BLaER1 (cell line): ENCODE results near the gene ZNF490.
"Not testable (repeated sequence)": the region's sequence is repeated elsewhere in the genome, so short reads cannot be mapped to it uniquely, and the experiment has no call there.

Source experiments
- H3K27ac ChIP-seq: shearing (Covaris generic); formaldehyde crosslinking; 2 replicates; pipeline ENCODE4 v1.8.1; 2022
- H3K27me3 ChIP-seq: shearing (Covaris generic); formaldehyde crosslinking; 2 replicates; pipeline ENCODE4 v1.8.1; 2022
- H3K36me3 ChIP-seq: shearing (Covaris generic); formaldehyde crosslinking; 2 replicates; pipeline ENCODE4 v1.8.1; 2022
- H3K4me1 ChIP-seq: shearing (Covaris generic); formaldehyde crosslinking; 2 replicates; pipeline ENCODE4 v1.8.1; 2022
- H3K4me2 ChIP-seq: shearing (Covaris generic); formaldehyde crosslinking; 2 replicates; pipeline ENCODE4 v1.8.1; 2022
- H3K4me3 ChIP-seq: shearing (Covaris generic); formaldehyde crosslinking; 2 replicates; pipeline ENCODE4 v1.8.1; 2022
- H3K9ac ChIP-seq: shearing (Covaris generic); formaldehyde crosslinking; 2 replicates; pipeline ENCODE4 v1.8.1; 2022
- H3K9me3 ChIP-seq: shearing (Covaris generic); formaldehyde crosslinking; 2 replicates; pipeline ENCODE4 v1.8.1; 2022
- H4K20me1 ChIP-seq: shearing (Covaris generic); formaldehyde crosslinking; 2 replicates; pipeline ENCODE4 v1.8.1; 2022
- Cebpa-rat ChIP-seq: shearing (Covaris generic); IDR thresholded peaks from 2 replicates; pipeline ENCODE4 v1.8.1; 2022

Gene ZNF490

DNA sequence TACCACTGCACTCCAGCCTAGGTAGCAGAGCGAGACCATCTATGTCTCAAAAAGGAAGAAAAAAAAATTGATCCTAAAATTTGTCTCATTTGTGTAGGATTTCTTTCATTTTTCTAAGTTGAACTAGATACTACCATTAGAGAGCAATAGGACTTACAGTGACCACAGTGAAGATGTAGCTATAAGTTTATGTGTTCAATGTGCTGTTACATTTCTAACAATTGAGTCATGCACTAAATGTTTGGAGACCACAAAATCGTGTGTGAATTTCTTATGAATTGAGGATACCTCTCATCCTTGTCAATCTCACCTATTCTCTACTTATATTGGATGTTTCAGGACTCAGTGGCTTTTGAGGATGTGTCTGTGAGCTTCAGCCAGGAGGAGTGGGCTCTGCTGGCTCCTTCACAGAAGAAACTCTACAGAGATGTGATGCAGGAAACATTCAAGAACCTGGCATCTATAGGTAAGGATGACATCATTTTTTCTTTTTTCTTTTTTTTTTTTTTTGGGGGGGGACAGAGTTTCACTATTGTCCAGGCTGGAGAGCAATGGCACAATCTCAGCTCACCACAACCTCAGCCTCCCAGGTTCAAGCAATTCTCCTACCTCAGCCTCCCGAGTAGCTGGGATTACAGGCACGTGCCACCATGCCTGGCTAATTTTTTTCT lies 12.9 kb upstream of the ZNF490 start:
- Histone ChIP-seq H3K9ac (no peak overlapping the region), H3K9me3 (peaks cover 48% of the 10 kb centered on the region), H4K20me1 (peaks cover 36% of the 10 kb centered on the region), H3K4me1 (no peaks in the 10 kb centered on the region; the same call in 1 of the 2 replicates), H3K4me2 (no peak overlapping the region), H3K4me3 (no peak overlapping the region), H3K36me3 (peaks cover 81% of the 10 kb centered on the region), H3K27me3 (no peaks in the 10 kb centered on the region), H3K27ac (no peak overlapping the region)
- TF ChIP-seq Cebpa-rat = no peak

DNA sequence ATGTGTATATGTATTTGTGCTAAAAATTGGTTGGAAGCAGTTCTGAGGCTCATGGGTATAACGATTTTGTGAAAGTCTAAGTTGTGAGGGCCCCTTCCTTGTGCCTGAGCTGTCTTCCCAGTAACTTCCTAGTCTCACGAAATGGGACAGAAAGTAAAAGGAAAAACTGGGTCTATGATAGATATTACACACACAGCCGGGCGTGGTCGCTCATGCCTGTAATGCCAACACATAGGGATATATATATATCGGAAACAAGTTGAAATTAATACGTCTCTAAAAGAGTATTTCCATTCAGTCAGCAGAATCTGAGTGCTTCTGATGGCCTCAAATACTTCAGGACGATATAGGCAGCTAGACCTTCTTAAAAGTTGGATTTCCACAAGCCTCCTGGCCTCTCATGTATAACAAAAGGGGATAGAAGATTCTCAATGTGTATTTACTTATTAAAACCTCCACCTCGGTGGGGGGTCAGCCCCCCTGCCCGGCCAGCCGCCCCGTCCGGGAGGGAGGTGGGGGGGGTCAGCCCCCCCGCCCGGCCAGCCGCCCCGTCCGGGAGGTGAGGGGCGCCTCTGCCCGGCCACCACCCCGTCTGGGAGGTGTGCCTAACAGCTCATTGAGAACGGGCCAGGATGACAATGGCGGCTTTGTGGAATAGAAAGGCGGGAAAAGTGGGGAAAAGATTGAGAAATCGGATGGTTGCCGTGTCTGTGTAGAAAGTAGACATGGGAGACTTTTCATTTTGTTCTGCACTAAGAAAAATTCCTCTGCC lies 10.8 kb upstream of the ZNF490 start:
- H3K9ac ChIP-seq, H3K27me3 ChIP-seq, H3K4me2 ChIP-seq, H3K27ac ChIP-seq, H3K4me3 ChIP-seq, H3K4me1 ChIP-seq: not testable (repeated sequence)
- Histone ChIP-seq H4K20me1 (peaks cover 57% of the 10 kb centered on the region), H3K9me3 (peaks cover 27% of the 10 kb centered on the region), H3K36me3 (peaks cover 73% of the 10 kb centered on the region)

DNA sequence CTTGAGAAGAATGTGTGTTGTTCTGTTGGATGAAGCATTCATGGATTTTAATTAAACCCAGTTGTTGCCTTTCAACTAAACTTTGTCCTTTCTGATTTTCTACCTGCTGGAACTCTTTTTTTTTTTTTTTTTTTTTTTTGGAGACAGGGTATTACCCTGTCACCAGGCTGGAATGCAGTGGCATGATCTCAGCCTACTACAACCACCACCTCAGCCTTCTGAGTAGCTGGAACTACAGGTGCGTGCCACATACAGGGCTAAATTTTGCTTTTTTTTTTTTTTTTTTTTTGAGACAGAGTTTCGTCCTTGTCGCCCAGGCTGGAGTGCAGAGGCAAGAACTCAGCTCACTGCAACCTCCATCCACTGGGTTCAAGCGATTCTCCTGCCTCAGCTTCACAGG lies 7.0 kb upstream of the ZNF490 start:
- Histone ChIP-seq H3K36me3 (peaks cover 56% of the 10 kb centered on the region), H3K27ac (no peak overlapping the region), H3K4me1 (peaks cover 29% of the 10 kb centered on the region), H3K9ac (no peak overlapping the region), H3K9me3 (peaks cover 11% of the 10 kb centered on the region; the same call in 1 of the 2 replicates), H3K27me3 (no peaks in the 10 kb centered on the region), H3K4me2 (no peak overlapping the region), H4K20me1 (peaks cover 92% of the 10 kb centered on the region), H3K4me3 (no peak overlapping the region)
- TF ChIP-seq Cebpa-rat = no peak

DNA sequence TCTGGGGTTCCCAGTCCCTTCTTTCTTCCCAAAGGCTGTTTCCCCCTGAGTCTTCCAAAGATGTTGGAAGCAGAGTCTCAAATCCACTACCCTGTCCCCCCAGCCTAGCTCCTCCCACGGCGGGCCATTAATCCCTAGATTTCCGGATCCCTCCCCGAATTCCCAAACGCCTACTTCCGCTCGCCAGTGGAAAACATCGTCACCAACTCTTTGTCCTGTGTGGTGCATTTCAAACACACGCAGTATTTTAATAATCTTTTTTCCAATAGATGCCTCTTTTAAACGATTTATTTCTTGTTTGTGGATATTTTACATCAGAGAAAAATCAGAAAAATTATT lies 717 bp upstream of the ZNF490 start:
- Histone ChIP-seq H4K20me1 (peaks cover 55% of the 10 kb centered on the region), H3K36me3 (peaks cover 45% of the 10 kb centered on the region), H3K4me2 (peak overlapping the region; percentile 98), H3K27me3 (no peaks in the 10 kb centered on the region), H3K9me3 (no peaks in the 10 kb centered on the region), H3K9ac (peak overlapping the region; percentile 93), H3K27ac (peak overlapping the region; percentile 90), H3K4me1 (peaks cover 50% of the 10 kb centered on the region), H3K4me3 (peak overlapping the region; percentile 99)
- TF ChIP-seq Cebpa-rat = no peak

DNA sequence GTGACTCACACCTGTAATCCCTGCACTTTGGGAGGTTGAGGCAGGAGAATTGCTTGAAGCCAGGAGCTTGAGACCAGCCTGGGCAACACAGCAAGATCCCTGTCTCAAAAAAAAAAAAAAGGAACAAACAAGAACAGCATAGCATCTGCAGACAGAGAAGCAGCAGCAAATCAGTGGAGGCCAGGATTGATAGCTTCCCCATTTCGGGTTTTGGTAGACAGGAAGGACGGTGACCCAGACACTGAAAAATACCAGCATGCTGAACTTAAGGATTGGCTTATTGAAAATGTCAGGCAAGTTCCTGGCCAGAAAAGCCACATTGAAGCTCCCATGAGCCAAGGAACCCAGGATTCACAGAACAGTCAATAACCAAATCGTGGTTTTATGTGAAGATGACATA lies 3.0 kb downstream of the ZNF490 start:
- Histone ChIP-seq H4K20me1 (peaks cover 26% of the 10 kb centered on the region), H3K9ac (no peak overlapping the region), H3K4me2 (no peak overlapping the region), H3K27me3 (no peaks in the 10 kb centered on the region), H3K27ac (no peak overlapping the region), H3K4me1 (peaks cover 37% of the 10 kb centered on the region), H3K9me3 (no peaks in the 10 kb centered on the region), H3K36me3 (peaks cover 60% of the 10 kb centered on the region), H3K4me3 (no peak overlapping the region)
- no peak for TF ChIP-seq Cebpa-rat

DNA sequence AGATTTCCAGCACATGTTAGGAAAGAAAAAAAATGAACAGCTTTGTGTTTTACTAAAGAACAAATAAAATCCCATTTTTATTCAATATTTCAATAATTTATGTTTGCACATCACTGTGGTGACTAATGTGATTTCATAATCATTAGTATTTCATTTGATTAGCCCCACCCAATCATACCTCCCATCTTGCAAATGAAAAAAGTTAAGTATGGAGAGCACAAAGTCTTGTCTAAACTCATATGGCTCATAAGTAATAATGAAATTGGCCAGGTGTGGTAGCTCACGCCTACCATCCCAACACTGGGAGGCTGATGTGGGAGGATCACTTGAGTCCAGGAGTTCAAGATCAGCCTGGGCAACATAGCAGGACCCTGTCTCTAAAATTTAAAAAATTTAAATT lies 3.8 kb downstream of the ZNF490 start:
- no peak overlapping the region for H3K27ac ChIP-seq
- H3K36me3 ChIP-seq = peaks cover 67% of the 10 kb centered on the region
- H3K9me3 ChIP-seq = no peaks in the 10 kb centered on the region
- H3K9ac ChIP-seq = no peak overlapping the region
- no peak for TF ChIP-seq Cebpa-rat
- peaks cover 20% of the 10 kb centered on the region for H4K20me1 ChIP-seq
- no peak overlapping the region for H3K4me2 ChIP-seq
- peaks cover 28% of the 10 kb centered on the region for H3K4me1 ChIP-seq
- no peaks in the 10 kb centered on the region for H3K27me3 ChIP-seq
- no peak overlapping the region for H3K4me3 ChIP-seq

DNA sequence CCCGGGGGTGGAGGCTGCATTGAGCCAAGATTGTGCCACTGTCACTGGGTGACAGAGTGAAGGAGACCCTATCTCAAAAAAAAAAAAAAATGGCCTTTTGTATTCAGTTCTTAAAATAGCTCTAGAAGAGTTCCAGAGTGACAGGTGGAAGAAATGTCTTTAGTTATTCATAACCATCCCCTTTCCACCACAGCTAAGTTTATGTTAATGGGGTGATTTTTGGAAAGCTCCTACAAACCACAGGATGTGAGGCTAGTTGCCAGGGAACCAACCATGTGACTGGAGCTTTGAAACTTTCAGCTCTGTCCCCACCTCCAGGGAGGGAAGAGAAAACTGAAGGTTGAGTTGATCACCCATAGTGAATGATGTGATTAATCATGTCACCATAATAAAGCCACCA lies 6.9 kb downstream of the ZNF490 start:
- Histone ChIP-seq H3K9me3 (no peaks in the 10 kb centered on the region), H4K20me1 (0 out of 2 replicates have a peak, but pooled peaks cover 10% of the 10 kb centered on the region), H3K27me3 (no peaks in the 10 kb centered on the region), H3K36me3 (peaks cover 81% of the 10 kb centered on the region), H3K4me1 (peaks cover 12% of the 10 kb centered on the region), H3K9ac (no peak overlapping the region), H3K4me2 (peak overlapping the region; percentile 44), H3K27ac (no peak overlapping the region), H3K4me3 (no peak overlapping the region)
- no peak for TF ChIP-seq Cebpa-rat

DNA sequence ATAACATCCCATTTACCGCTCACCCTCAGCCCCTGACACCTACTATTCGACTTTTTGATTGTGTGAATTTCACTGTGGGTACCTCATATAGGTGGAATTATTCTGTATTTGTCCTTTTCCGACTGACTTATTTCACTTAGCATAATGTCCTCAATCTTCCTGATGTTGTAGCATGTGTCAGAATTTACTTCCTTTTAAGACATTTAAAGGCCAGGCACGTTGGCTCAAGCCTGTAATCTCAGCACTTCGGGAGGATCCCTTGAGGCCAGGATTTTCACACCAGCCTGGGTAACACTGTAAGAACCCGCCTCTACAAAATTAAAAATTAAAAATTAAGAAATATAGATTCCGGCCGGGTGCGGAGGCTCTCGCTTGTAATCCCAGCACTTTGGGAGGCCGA lies 13.0 kb downstream of the ZNF490 start:
- Histone ChIP-seq H3K9me3 (no peaks in the 10 kb centered on the region), H3K4me1 (no peaks in the 10 kb centered on the region), H3K4me3 (no peak overlapping the region), H4K20me1 (0 out of 2 replicates have a peak, but pooled peaks cover 1% of the 10 kb centered on the region), H3K9ac (no peak overlapping the region), H3K27ac (no peak overlapping the region), H3K4me2 (no peak overlapping the region), H3K27me3 (no peaks in the 10 kb centered on the region), H3K36me3 (peaks cover 63% of the 10 kb centered on the region)
- no peak for TF ChIP-seq Cebpa-rat

DNA sequence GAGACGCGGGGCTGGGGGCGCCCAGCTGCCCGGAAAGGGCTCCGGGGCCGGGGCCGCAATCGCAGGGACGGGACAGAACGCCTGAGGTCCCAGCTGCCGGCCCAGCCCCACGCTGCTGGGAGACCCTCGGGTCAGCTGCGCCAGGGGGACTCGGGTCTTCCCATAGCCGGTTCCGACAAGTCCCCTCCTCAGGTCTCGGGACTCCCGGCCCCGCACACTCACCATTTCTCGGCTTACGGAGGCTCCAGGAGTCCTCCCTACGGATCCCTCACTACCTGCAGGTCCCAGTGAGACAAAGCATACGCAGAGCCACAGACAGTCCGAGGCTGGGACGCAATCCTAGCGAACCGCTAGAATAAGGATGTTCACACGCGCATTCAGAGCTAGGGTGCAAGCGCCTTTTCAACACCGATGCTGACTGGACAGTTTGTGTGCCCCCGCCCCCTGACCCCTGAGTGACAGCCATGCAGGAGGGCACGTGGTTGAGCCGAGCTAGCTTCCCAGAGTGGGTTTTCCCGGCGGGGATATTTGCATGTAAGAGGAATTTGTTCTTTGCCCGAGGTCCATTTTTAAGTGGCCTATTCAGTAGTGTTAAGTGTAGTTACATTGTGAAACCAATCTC lies 13.6 kb downstream of the ZNF490 start:
- Histone ChIP-seq H3K4me1 (no peaks in the 10 kb centered on the region), H3K27ac (no peak overlapping the region), H3K36me3 (peaks cover 61% of the 10 kb centered on the region), H3K9ac (no peak overlapping the region), H3K4me2 (no peak overlapping the region), H3K4me3 (no peak overlapping the region), H4K20me1 (no peaks in the 10 kb centered on the region), H3K27me3 (no peaks in the 10 kb centered on the region), H3K9me3 (no peaks in the 10 kb centered on the region)
- TF ChIP-seq Cebpa-rat = no peak

DNA sequence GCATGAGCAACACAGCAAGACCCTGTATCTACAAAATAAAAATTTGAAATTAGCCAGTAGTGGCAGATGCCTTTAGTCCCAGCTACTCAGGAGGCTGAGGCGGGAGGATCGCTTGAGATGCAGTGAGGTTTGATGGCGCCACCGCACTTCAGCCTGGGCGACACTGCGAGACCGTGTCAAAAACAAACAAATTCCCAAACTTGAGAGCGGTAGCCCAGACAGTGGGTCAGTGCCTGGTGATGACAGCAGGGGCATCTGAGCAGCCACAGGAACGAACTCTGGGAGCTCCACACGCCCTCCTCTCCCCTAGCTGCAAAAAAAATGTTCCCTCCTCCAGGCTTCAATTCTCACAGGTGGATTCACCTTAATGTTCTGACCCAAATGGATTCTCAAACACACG lies 14.1 kb downstream of the ZNF490 start:
- peaks cover 60% of the 10 kb centered on the region for H3K36me3 ChIP-seq
- TF ChIP-seq Cebpa-rat = no peak
- no peaks in the 10 kb centered on the region for H3K4me1 ChIP-seq
- no peaks in the 10 kb centered on the region for H3K9me3 ChIP-seq
- H3K27me3 ChIP-seq = no peaks in the 10 kb centered on the region
- no peak overlapping the region for H3K4me3 ChIP-seq
- H3K4me2 ChIP-seq = no peak overlapping the region
- no peaks in the 10 kb centered on the region for H4K20me1 ChIP-seq
- H3K9ac ChIP-seq = no peak overlapping the region
- H3K27ac ChIP-seq = no peak overlapping the region
